NOMO-1 treated with DMSO at 0.1 percent for 48 hours (cell line): ENCODE measurements around the gene TUNAR.

ENCODE experiments used
- DNase-seq: peaks from one replicate; lab custom pipeline; 2025; ENCODE audit not compliant: unreplicated experiment; lab: John Stamatoyannopoulos, UW

Gene TUNAR

DNA sequence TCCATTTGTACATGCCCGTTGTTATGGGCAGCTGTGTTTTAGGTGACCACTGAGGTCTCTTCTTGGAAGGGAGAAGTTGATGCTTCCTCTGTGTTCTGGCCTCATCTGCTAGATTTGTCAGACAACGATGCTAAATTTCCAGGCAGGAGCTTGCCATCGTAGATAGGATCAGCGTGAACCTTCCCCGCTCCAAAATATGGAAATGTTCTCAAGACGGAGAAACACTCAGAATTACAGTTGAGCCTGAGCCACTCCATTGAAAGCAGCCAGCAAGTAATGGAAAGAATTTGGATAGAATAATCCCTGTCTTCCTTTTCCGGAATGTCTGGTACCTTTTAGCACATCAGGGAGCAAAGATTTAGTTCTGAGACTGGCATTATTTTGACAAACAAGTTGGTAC is 34.8 kb downstream of the TUNAR start:
- no peak for DNase-seq

GRCh38 chr14:95915330-95915729 is 38.7 kb downstream of the TUNAR start:
- DNase-seq, result no peak

DNA sequence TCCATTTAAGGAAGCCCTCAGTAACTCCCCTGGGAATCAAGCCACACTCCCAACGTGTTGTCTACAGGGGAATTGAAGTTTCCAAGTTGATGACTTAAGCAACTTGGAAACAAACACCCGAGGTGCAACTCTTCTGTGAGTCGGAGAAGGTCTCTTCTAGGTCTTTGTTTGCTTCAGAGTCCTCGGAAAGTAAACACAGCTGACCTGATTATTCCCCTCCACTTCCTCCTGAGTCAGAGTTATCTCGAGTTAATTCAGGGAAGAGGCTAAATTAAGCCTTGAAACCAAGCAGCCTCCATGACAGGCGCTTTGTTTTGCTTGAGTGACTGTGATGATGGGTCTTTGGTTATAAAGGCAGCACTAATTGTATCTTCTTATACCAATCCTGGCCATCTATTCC is 41.8 kb downstream of the TUNAR start:
- no peak for DNase-seq

GRCh38 chr14:95920769-95921438 is 44.3 kb downstream of the TUNAR start:
- no peak for DNase-seq

- DNase-seq, result no peak
These were observed 45.4 kb downstream of the TUNAR start for GRCh38 chr14:95922080-95922479.

GRCh38 chr14:95928751-95929150 is 52.1 kb downstream of the TUNAR start:
- no peak for DNase-seq

- no peak for DNase-seq
These were observed 54.8 kb downstream of the TUNAR start for GRCh38 chr14:95931384-95931783.

- DNase-seq, result peak; percentile 0
These were observed 58.7 kb downstream of the TUNAR start for GRCh38 chr14:95935228-95935822.

GRCh38 chr14:95936041-95936440 is 59.4 kb downstream of the TUNAR start:
- DNase-seq, result no peak

DNA sequence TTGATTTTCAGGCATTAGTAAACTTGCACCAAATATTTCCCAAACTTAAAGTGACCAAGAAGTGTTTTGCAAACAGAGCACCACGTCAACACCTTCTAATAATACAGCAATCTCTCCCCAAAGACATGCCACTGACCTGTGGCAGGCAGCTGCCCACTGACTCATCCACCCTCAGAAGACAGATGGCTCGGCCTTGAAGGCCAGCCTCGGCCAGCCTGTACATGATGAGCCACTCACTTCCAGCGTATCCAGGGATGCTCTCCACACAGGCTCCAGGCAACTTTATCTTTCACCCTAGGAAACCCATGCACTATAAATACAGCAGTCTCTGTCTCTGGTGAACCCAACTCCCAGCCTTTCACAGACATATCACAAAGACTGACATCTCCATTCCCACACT is 62.7 kb downstream of the TUNAR start:
- DNase-seq, result no peak

GRCh38 chr14:95941897-95942296 is 65.3 kb downstream of the TUNAR start:
- no peak for DNase-seq

- DNase-seq, result no peak
These were observed 67.1 kb downstream of the TUNAR start for GRCh38 chr14:95943699-95944098.

DNA sequence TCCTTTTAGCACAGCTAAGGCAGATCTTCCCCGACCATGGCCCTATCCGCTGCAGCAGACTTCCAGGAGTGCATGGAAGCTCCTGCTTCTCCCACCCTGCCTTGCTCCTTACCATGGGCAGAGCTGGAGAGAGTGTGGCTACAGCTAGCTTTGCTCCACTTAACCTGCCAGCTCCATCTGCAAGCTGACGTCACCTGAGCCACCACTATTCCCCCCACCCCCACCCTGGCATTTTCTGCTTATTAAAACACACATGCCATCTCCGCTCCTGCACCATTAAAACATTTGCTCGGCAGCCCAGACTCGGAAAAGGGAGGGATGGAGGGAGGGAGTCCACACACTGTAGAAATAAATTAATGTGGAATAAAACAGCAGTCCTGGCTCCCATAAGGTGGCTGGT is 67.8 kb downstream of the TUNAR start:
- DNase-seq, result no peak

- DNase-seq, result no peak
These were observed 70.2 kb downstream of the TUNAR start for GRCh38 chr14:95946867-95947266.

DNA sequence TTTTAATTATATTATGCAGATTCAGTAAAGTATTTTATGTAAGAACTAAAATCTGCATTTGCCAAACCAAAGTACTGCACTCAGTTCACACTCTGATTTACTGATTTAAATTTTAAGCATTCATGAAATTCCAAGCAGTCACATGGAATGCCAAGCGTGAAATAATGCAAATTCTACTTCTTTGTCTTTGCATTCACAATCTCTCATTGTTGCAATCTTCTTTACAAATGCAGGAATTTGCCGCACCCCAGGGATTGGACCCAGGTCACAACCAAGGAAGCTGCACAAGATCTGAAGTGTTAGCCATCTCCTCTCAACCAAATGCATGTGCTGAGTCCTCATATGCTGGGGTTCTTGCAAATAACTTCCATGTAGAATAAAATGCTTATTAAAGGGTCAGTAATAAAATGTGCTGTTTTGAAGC is 71.9 kb downstream of the TUNAR start:
- DNase-seq, result no peak

DNA sequence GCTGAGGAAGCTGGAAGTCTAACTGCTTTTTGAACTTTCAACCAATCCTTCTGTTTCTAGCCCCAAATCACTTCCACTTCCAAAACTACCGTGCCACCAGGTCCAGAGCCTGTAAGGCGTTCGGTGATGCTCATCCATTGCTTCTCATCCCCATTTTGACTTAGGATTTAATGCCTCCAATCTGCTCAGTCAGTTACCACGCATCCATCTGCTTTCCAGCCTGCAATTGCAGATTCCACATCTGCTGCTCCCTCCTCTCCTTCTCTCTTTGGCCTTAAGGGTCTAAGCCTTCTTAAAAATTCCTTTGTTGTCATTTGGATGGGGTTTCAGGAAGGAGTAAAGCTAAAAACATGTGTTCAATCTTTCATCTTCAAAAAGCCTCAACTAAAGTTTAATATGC is 74.7 kb downstream of the TUNAR start:
- DNase-seq, result no peak

GRCh38 chr14:95953111-95953724 is 76.6 kb downstream of the TUNAR start:
- DNase-seq, result no peak

- no peak for DNase-seq
These were observed 80.2 kb downstream of the TUNAR start for GRCh38 chr14:95956601-95957460.

DNA sequence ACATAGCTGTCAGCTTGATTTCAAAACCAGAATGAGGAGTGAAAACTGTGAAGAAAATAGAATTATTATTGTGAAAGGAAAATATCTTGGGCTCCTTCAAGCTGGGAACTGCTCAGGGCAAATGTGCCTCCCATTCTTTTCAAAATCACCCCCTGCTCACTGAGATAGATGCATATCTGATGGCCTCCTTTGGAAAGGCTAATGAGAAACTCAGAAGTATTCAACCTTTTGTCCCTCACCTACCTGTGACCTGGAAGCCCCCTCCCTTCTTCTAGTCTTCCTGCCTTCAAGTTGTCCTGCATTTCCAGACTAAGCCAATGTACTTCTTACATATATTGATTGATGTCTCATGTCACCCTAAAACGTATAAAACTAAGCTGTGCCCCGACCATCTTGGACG is 81.5 kb downstream of the TUNAR start:
- DNase-seq, result no peak

GRCh38 chr14:95959317-95959716 is 82.7 kb downstream of the TUNAR start:
- no peak for DNase-seq

- DNase-seq, result no peak
These were observed 84.8 kb downstream of the TUNAR start for GRCh38 chr14:95961481-95961880.

DNA sequence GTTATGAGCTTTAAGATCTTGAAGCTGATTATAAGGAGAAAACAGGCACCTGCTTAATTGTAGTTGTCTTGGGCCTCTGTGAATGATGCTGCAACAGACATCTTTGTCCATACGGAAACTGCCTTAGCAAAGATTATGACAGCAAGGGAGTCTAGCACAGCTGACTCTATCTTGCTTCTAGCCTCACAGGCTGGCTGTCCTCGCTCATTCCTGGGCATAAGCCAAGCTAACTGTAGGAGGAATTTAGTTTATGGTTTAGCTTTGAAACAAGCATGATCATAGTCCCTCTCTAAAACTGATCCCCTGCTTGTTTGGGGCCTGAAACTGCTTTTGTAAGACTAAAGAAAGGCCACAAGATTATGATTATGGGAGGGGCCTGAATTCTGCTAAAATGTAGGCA is 88.3 kb downstream of the TUNAR start:
- DNase-seq, result no peak
